Fibroblast of lung (primary cell): ENCODE measurements around the gene FHOD3. TPM values are rescaled to one million over a fixed set of nuclear protein-coding genes. Genes with fewer than 3 reads are reported as not detected.

Experiments
- DNase-seq, 2 donors: peaks; one replicate each; pipeline versions ENCODE4 v3.0.0 to v3.0.0-alpha.2; 2010; ENCODE audit warnings: low read depth in 2 of 2
- H2AFZ ChIP-seq: 2 replicates; pipeline ENCODE4 v1.5.1; 2012; ENCODE audit warnings: low read length, control low read depth, inconsistent platforms
- H3K27ac ChIP-seq: 2 replicates; pipeline ENCODE4 v1.5.1; 2011; ENCODE audit warnings: low read length, control low read depth; ENCODE audit not compliant: insufficient read depth
- H3K27me3 ChIP-seq: 2 replicates; pipeline ENCODE4 v1.5.1; 2011; ENCODE audit warnings: mild to moderate bottlenecking, low read length; ENCODE audit not compliant: control insufficient read depth, insufficient read depth
- H3K36me3 ChIP-seq: 2 replicates; pipeline ENCODE4 v1.5.1; 2011; ENCODE audit warnings: low read length; ENCODE audit not compliant: control insufficient read depth, insufficient read depth
- H3K4me1 ChIP-seq: 2 replicates; pipeline ENCODE4 v1.5.1; 2011; ENCODE audit warnings: low read length; ENCODE audit not compliant: control insufficient read depth, insufficient read depth; ENCODE audit errors: extremely low read depth
- H3K4me2 ChIP-seq: 2 replicates; pipeline ENCODE4 v1.5.1; 2011; ENCODE audit warnings: low read length, control low read depth; ENCODE audit not compliant: insufficient read depth; ENCODE audit errors: extremely low read depth
- H3K4me3 ChIP-seq, 4 experiments: fragments of 200-600 bp in 1 of 4; sonication (generic) in 1 of 4; replicated peaks in 1 of 4; 2 replicates each; pipeline ENCODE4 v1.5.1; 2011 to 2016; ENCODE audit warnings: low read length in 4 of 4, low read depth in 3 of 4, mild to moderate bottlenecking in 3 of 4, control low read depth in 2 of 4, inconsistent platforms in 1 of 4, mixed read lengths in 1 of 4; ENCODE audit not compliant: insufficient read depth in 1 of 4; ENCODE audit errors: control extremely low read depth in 1 of 4
- H3K79me2 ChIP-seq: 2 replicates; pipeline ENCODE4 v1.5.1; 2012; ENCODE audit warnings: mild to moderate bottlenecking, low read length, inconsistent platforms; ENCODE audit not compliant: control insufficient read depth, insufficient read depth
- H3K9ac ChIP-seq: 2 replicates; pipeline ENCODE4 v1.5.1; 2011; ENCODE audit warnings: mild to moderate bottlenecking, low read length, control low read depth; ENCODE audit not compliant: insufficient read depth
- H3K9me3 ChIP-seq: 2 replicates; pipeline ENCODE4 v1.5.1; 2012; ENCODE audit warnings: low read depth, low read length; ENCODE audit not compliant: control insufficient read depth, insufficient read depth
- H4K20me1 ChIP-seq: 2 replicates; pipeline ENCODE4 v1.5.1; 2011; ENCODE audit warnings: low read length; ENCODE audit not compliant: control insufficient read depth, insufficient read depth; ENCODE audit errors: extremely low read depth
- CTCF ChIP-seq, 2 donors: IDR thresholded peaks in 1 of 2; conservative IDR thresholded peaks in 1 of 2; 1 replicate in 1 of 2; 2 replicates in 1 of 2; pipeline ENCODE4 v1.5.1; 2011 to 2012; ENCODE audit warnings: low read length in 2 of 2, control low read depth in 1 of 2, inconsistent platforms in 1 of 2, low read depth in 1 of 2, mild to moderate bottlenecking in 1 of 2
- EZH2 ChIP-seq: IDR thresholded peaks from 2 replicates; pipeline ENCODE4 v1.5.1; 2012; ENCODE audit warnings: low read length, control low read depth, mild to moderate bottlenecking; ENCODE audit errors: missing control alignments
- polyA plus RNA-seq, 2 donors: library from polyadenylated mRNA; depleted of rRNA in 1 of 2; stranded (reverse) in 1 of 2; unstranded in 1 of 2; fragments of >200 nt; gene quantifications; 2 replicates each; pipeline ENCODE4 v1.2.1, GENCODE V29; 2011 to 2012; ENCODE audit warnings: missing spikeins in 1 of 2
- total RNA-seq: library from RNA; depleted of rRNA; stranded (reverse); fragments of >200 nt; gene quantifications from 2 replicates; pipeline ENCODE4 v1.2.1, GENCODE V29; 2014

FHOD3 gene
- total and polyA plus RNA-seq, 2 donors (not counting 1 experiment from before 2014, with no cell fraction given) = 16.1 to 28.2 TPM

- DNase-seq = no peak
- Histone ChIP-seq H3K9ac (no peak overlapping the region), H3K4me3 (no peak overlapping the region), H3K27ac (no peak overlapping the region), H2AFZ (no peak overlapping the region), H3K4me2 (no peak overlapping the region), H3K27me3 (no peaks in the 10 kb centered on the region), H3K4me1 (no peaks in the 10 kb centered on the region), H4K20me1 (no peaks in the 10 kb centered on the region), H3K9me3 (no peaks in the 10 kb centered on the region), H3K36me3 (no peaks in the 10 kb centered on the region), H3K79me2 (no peaks in the 10 kb centered on the region)
- TF ChIP-seq EZH2 (no peak), CTCF (conservative IDR thresholded peaks at IDR 0.05 in 1 of 2, IDR thresholded peaks at IDR 0.05 in 1 of 2; ENCODE audit: low read depth in 1 of 2, low read length in 2 of 2) (no peak)
These were observed 161.7 kb downstream of the FHOD3 start for GRCh38 chr18:36459203-36459602.

GRCh38 chr18:36459786-36460185 is 162.3 kb downstream of the FHOD3 start:
- H3K4me2 ChIP-seq = no peak overlapping the region
- no peaks in the 10 kb centered on the region for H3K79me2 ChIP-seq
- H3K27ac ChIP-seq = no peak overlapping the region
- H3K4me3 ChIP-seq = no peak overlapping the region
- H3K9ac ChIP-seq = no peak overlapping the region
- no peaks in the 10 kb centered on the region for H3K9me3 ChIP-seq
- DNase-seq = no peak
- no peaks in the 10 kb centered on the region for H4K20me1 ChIP-seq
- H3K4me1 ChIP-seq = no peaks in the 10 kb centered on the region
- TF ChIP-seq CTCF (conservative IDR thresholded peaks at IDR 0.05 in 1 of 2, IDR thresholded peaks at IDR 0.05 in 1 of 2; ENCODE audit: low read depth in 1 of 2, low read length in 2 of 2) (no peak), EZH2 (no peak)
- H3K27me3 ChIP-seq = no peaks in the 10 kb centered on the region
- no peak overlapping the region for H2AFZ ChIP-seq
- no peaks in the 10 kb centered on the region for H3K36me3 ChIP-seq

- no peak overlapping the region for H3K4me2 ChIP-seq
- no peaks in the 10 kb centered on the region for H3K36me3 ChIP-seq
- no peak overlapping the region for H3K27ac ChIP-seq
- no peak overlapping the region for H3K9ac ChIP-seq
- no peaks in the 10 kb centered on the region for H4K20me1 ChIP-seq
- no peaks in the 10 kb centered on the region for H3K27me3 ChIP-seq
- no peaks in the 10 kb centered on the region for H3K9me3 ChIP-seq
- H3K4me1 ChIP-seq = no peaks in the 10 kb centered on the region
- no peak for DNase-seq
- H2AFZ ChIP-seq = no peak overlapping the region
- H3K79me2 ChIP-seq = no peaks in the 10 kb centered on the region
- no peak for TF ChIP-seq CTCF (conservative IDR thresholded peaks at IDR 0.05 in 1 of 2, IDR thresholded peaks at IDR 0.05 in 1 of 2; ENCODE audit: low read depth in 1 of 2, low read length in 2 of 2)
- TF ChIP-seq EZH2 = no peak
- H3K4me3 ChIP-seq = no peak overlapping the region
These were observed 162.9 kb downstream of the FHOD3 start for GRCh38 chr18:36460324-36460850.
